ENCODE results near the gene PKD1L1.
"Not testable (repeated sequence)": the region's sequence is repeated elsewhere in the genome, so short reads cannot be mapped to it uniquely, and the experiment has no call there.

PKD1L1 gene

DNA sequence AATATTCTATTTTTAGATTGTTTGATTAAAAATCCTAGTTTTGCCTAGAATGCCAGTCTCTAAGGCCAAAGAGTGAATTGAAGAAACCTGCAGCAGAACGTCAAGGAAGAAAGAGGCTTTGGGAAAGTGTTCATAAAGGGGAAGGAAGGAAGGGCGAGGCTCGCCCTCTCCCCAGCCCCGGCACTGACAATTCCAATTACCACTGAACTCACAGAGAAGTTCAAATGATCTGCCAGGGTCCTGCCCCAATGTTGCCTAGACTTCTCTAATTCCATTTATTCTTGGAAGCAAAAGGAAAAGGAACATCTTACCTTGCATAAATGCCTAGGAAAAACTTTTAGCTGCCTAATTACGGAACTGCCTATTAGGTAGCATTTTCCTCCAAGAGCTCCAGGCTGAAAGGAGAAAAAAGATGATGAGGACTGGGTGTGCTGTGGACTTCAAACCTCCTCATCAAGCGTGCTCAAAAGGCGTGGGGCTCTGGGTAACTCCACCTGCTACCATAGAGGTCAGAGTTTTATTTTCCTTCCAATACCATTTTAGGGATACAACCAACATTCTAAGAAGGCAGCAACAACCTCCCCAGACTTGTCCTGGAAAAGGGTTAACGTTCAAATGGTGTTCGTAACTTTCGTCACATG lies 134.5 kb downstream of the PKD1L1 start:
- no peak for DNase-seq

DNA sequence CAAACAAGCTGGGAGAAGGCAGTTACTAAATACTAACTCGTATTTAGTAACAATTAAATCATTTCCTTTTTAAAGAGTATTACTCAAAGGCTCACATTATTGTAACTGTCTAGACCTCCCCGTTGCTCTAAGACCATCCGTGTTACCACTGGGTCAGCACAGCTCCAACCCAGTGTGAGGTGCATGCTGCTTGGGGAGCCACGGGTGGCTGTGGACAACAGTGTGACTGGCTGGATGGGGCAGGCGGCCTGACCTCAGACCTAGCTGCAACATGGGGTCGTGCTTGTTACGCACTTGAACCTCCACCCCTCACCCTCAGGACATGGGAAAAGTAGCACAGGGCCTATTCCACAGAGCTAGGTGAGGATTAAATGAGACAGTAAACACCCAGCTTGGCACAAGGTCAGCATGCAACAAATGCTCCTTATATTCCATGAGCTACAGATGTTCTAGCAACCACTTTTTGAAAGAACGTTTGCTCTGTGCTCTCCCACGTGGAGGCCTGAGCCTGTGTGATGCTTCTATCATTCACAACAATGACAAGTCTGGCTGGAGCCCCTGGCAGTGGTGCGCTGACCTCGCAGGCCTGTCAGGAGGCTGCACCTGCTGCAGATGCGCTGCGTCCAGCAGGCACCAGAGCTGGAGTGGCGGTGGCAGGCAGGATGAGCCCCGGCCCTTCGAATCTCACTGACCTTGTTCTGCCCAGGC lies 135.7 kb downstream of the PKD1L1 start:
- DNase-seq = peak; percentile 24

DNA sequence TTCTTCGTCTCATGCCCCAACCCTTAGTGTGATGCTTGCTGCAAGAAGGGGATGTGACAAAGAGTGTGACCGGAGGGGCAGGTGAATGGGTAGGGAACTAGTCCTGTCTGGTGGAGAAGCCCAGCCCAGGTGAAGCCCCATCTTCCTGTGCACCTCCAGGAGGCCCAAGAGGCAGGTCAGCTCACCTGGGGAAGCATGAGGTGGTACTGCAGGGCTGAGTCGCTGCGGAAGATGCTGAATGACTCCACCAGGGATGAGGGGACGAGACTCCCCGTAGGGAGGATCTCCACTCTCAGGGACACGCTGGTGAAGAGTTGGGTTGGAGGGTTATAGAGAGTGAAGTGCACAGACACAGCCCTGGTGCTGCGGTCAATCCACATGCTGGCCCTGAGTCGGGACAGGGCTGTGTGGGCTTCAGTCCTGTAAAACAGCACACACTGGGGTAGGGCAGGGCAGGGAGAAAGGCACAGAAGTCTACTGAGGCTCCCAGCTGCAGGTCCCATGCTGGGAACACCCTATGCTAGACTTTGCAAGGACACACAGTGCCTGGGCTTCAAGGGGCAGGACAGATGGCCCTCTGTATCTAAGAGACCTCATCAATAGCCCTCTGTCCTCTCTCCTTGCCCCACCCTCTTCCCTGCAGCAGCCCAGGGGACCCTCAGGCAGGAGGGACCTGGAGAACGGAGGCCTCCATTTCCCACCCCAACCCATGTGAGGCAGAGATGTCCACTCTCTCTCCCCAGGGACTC lies 136.5 kb downstream of the PKD1L1 start:
- DNase-seq = no peak

DNA sequence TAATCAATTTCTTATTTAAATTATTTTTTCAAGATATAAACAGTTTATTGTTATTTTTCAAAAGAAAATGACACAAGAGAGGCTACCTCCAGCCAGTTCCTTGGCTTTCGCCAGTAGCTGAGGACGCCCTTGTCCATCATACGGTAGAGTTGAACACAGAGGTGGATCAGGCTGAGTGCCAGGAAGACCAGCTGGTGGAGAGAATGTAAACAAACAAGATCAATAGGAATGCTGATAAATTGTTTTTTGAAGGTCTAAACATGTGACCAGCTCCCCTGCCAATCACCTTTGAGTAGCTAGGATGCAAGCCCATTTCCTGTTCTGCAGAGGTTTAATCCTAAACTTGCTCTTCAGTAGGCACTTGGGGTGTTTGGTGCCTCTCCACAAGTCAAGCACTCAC lies 138.9 kb downstream of the PKD1L1 start:
- peak; percentile 72 for DNase-seq

DNA sequence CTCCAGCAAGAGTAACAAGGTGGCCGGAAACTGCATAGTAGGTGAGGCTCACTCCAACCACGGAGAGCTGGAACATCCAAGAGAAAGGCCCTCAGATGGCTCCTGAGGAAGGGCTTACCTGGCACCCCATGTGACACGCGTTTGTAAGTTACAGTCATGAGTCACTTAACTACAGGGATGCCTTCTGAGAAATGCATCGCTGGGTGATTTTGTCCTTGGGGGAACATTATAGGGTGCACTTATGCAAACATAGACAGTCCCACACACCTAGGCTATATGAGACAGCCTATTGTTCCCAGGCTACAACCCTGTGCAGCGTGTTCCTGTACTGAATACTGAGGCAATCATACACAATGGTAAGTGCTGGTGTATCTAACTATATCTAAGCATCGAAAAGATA lies 139.9 kb downstream of the PKD1L1 start:
- no peak for DNase-seq

DNA sequence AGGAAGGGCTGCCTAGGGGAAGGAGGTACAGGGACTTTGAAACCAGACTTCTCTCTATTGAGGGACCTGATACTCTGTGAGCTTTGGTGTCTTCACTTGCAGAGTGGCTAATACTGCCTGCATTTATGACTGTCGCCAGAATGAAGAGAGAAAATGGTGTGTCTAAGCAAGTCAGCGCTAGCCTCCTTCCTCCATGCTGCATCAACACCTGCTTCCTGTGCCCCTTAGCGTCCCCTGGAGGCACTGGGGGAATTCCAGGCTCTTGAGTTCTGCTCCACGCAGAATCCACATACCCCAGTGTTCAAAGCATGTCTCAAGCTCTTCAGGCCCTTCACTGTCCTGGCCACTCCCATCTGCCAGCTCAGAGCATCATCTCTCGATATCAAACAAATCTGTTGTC lies 140.5 kb downstream of the PKD1L1 start:
- DNase-seq = no peak

DNA sequence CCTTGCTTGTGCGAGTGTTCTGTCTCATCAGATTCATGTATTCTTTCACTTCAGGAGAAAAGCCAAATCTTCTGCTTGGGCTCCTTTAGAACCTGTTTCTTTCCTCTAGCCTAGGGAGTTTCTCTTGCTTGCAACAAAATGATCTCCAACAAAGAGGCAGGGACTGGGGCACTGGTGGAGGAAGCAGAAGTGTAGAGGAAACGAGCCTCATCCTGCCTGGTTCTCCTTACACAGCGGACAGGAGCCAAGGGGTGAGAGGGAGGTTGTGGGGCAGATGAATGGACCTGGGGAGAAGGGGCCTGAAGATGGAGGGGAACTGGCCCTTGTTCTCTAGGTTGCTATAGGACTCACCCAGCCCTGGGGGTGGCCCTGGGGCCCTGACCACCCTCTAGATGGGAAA lies 141.1 kb downstream of the PKD1L1 start:
- DNase-seq = no peak

DNA sequence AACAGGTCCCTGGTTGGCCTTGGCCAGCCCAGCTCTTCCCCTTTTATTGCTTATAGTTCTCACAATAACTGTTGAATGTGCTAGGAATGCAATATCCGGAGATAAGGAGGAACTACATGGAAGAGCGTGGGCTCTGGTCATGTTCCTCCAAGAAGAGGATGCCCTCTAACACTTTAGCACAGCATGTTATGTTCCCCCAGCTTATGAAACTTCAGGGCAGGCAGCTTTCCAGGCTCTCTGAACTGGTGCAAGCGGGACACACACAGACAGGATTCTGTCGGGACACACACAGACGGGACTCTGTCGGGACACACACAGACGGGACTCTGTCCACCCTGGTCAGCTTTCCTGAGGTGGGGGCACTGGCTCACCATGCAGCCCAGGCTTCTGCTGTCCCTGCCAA lies 141.6 kb downstream of the PKD1L1 start:
- DNase-seq = no peak

DNA sequence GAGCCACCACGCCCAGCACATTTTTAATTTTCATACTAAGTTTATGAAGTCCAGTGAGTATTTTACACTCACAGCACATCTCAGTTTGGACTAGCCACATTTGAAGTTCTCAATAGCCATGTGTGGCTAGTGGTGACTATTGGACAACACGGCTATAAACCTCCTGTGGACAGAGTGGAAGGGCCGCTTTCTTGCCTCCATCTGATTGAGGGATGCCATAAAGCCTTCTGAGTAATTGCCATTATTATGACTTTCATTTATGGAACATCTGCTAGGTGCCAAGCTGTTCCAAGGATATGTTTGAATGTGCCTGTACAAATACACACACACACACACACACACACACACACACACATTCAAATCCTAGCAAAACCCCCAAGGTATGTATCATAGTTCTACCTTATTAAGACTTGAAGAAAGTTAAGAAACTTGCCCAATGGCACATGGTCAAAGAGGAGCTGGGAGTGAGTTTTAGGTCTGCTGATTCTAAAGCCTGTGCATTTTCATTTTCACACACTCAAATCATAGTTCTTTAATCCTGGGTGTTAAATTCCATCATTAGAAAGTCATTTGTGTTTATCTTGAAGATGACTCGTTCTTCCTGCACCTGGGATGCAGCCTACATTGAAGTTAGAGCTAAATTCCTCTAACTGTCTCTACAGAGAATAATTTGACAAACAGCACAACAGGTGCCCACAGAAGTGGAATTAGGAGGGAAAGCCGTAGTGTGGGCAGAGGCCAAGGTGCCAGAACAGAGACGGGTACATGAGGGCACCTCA lies 143.3 kb downstream of the PKD1L1 start:
- peak; percentile 19 for DNase-seq

DNA sequence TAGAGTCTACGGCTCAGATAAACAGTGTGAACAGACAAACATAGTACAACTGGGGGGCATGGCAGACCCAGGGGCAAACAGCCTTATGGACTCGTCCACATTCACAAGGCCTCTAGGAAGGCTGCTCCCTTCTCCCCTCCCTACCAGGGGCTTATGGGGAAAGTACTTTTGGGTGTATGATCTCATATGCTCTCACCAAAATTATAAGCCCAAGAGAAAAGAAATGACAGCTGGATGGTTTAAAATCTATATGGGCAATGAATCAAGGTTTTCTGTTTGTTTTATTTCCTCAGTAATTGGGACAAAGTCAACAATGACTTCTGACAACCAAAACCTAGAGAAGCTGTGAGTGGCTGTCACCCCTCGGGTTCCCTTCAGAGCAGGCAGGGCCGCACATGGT lies 144.4 kb downstream of the PKD1L1 start:
- peak; percentile 93 for DNase-seq

DNA sequence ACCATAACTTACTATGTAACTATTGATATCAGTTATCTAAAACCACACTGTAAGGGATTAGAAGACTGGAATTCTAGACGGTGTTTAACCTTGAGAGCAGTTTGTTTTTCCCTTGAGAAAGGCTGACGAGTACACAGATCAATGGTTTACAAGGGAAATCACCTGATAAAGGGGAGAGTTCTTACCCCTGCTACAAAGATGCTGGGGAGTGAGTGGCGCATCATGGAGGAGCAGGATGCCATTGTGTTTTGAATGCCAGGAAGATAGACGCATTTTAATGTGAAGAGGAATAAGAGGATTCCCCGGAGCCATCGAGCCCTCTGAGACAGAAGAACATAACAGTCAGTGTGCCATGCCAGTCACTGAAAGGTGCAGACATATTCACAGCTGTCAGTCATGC lies 145.2 kb downstream of the PKD1L1 start:
- peak; percentile 57 for DNase-seq

DNA sequence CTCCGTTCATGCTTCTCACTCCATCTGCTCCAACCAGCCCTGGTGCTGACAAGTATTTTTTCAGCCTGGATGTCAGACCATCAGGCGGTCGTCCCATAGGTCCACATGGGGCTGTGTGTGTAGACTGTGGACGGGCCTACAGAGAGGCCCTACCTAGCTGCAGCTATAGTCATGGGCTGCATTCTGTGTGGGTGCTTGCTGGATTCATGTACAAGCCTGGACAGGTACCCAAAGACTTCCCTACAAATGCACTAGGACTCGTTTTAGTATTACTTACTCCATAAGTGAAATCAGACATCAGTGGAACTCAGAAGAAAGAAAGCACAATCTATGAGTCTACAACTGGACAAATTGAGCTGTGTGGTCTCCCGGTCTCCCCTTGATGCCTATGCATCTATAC lies 146.8 kb downstream of the PKD1L1 start:
- DNase-seq = no peak

DNA sequence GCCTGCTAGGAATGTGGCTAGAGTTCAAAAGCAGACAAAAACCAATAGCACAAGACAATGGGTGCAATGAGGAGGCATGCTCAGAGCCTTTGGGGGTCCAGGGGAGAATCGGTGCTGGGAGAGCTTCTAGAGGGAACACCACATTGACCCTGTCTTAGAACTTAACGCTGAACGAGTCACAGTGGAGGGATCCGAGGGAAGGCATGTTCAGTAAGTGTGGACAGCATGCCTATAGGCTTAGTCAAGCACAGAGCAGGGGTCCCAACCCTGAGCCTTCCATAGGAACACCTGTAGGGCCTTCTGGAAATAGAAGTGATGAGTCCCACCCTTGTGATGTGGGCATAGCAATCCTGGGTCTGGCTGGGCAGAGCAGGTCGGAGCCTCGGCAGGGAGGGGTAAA lies 148.7 kb downstream of the PKD1L1 start:
- DNase-seq = no peak

DNA sequence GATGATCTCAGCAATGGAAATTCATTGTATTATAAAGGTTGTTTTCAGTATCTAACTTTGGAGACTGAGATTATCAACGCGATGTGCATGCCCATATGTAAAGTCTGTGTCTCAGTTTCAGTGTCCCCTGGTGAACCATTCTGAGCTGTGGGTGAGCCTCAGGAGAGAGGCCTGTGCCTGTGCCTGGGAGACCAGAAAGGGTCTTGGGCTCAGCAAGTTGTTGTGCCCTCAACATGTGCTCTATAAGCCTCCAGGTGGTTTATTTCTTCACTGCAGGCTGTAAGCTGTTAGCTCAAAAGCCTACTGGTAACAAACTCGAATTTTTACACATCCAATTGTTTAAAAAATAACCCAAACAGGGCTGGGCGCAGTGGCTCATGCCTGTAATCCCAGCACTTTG lies 151.9 kb downstream of the PKD1L1 start:
- no peak for DNase-seq

DNA sequence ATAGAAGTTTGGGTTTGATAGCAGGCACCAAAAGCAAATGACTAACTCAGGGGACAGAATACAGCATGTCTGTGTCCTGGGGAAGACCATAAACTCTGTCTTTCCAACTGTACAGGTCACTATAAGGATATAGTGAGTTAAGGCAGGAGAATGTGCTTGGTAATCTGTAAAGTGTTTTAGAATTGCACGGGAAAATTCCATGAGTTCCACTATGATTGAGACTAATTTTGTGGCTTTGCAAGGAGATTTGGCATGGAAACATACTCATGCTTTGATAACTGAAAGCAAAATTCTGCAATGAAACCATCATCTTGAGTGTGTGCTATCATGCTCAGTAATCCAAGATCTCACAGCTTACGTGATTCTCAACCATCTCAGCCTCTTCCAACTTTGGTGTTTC lies 152.6 kb downstream of the PKD1L1 start:
- DNase-seq = no peak

DNA sequence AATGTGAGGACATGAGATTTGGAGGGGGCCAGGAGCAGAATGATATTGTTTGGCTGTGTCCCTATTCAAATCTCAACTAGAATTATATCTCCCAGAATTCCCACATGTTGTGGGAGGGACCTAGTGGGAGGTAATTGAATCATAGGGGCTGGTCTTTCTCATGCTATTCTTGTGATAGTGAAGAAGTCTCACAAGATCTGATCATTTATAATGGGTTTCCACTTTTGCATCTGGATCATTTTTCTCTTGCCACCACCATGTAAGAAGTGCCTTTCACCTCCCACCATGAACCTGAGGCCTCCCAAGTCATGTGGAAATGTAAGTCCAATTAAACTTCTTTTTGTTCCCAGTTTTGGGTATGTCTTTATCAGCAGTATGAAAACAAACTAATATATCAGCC lies 153.1 kb downstream of the PKD1L1 start:
- not testable (repeated sequence) for DNase-seq

DNA sequence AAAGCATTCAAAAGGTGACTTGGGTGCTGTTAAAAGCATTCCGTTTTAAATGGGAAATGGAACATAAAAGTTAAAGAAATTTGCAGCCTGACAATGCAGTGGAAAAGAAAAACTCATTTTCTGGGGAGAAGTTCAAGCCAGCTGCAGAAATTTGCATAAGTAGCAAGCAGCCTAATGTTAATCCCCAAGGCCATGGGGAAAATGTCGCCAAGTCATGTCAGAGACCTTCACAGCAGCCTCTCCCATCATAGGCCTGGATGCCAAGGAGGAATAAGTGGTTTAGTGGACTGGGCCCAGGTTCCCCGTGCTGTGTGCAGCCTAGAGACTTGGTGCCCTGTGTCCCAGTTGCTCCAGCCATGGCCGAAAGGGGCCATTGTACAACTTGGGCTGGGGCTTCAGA lies 154.2 kb downstream of the PKD1L1 start:
- DNase-seq = no peak

DNA sequence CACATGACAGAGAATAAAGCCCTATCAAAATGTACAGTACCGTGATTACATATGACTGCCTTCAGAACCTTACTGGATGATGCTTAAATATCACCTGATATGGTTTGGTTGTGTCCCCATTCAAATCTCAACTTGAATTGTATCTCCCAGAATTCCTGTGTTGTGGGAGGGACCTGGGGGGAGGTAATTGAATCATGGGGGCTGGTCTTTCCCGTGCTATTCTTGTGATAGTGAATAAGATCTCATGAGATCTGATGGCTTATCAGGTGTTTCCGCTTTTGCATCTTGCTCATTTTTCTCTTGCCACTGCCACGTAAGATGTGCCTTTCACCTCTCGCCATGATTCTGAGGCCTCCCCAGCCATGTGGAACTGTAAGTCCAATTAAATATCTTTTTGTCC lies 155.1 kb downstream of the PKD1L1 start:
- DNase-seq = not testable (repeated sequence)

DNA sequence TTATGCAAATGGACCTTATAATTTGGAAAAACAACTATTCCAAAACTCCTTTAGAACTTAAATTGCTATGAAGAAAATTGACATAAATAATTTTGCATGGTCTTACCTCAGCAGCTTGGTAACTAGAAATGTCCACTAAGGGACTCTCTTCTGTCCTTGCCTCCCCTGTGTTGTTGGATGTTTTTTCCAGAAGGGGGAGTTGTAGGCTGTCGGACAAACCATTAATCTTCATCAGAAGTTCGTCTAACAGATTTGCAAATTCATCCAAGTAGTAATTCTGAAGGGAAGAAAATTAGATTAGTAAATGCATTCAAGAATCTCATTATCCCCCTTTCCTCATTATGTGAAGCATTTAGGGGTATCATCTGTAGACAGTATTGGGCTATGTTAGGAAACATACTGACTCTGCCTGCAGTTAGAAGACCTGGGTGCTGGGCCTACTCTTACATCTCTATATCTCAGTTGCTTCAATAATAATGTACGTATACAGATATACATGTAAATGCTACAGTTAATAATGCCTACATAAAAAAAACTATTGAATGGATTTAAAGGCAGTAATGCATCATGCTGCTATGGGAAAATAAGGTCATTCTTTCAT lies 155.6 kb downstream of the PKD1L1 start:
- peak; percentile 43 for DNase-seq

DNA sequence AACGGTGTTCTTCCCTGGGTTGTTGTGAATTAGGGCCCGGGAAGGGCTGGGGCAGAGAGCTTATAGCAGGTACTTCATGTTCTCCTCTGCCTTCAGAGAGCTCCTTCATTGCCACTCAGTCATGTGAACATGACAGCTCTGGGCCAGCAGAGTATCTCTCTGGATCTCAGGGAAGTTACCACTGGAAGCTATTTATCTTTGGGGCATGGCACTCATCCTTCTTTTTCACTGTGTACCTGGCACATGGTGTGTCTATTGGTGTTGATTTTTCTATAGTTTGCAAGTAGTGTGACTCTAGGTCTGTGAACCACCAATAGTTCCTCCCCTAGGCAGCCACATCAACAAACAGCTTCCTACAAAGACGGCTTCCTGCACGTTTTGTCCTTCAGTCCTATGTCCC lies 156.6 kb downstream of the PKD1L1 start:
- DNase-seq = no peak

DNA sequence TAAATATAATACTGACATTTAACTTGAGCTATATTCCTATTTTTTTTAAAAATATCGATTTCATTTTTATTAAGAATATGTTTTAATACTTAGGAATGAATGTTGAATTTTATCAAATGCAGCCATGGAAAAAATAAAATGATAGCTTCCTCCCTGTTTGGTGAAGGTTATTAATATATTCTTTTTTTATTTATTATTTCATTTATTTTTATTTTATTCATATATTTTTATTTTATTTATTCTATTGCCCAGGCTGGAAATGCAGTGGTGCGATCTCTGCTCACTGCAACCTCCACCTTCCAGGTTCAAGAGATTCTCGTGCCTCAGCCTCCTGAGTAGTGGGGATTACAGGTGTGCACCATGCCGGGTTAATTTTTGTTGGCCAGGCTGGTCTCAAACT lies 160.2 kb downstream of the PKD1L1 start:
- DNase-seq = no peak

DNA sequence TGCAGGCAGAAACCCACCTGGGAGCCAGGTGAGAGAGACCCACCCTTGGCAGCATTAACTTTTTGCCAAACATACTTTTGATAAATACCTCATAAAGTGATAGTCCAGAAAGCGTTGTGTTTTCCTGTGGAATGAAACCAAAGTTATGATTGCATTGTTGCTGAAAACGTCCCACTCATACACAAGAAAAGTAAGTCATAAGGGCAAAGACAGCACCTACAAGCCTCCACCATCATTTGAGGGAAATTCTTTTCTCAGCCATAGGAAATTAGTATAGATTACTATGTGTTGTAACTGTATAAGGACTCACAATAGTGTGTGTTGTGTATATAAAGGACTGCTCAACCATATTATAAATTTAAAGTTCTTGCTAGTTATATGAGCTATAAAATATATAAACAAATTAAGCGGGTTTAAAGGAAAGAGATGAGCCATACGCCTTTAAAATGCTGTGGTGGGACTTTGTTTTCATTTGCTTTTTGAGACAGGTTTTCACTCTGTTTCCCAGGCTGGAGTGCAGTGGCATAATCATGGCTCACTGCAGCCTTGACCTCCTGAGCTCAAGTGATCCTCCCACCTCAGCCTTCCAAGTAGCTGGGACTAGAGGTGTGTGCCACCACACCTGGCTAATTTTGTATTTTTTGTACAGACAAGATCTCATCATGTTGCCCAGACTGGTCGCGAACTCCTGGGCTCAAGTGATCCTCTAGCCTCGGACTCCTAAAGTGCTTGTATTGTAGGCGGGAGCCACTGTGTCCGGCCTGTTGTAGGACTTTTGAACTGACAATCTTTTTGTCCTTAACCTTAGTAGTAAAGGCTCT lies 160.8 kb downstream of the PKD1L1 start:
- no peak for DNase-seq
